ENCODE results near the gene ISOC2.

DNA sequence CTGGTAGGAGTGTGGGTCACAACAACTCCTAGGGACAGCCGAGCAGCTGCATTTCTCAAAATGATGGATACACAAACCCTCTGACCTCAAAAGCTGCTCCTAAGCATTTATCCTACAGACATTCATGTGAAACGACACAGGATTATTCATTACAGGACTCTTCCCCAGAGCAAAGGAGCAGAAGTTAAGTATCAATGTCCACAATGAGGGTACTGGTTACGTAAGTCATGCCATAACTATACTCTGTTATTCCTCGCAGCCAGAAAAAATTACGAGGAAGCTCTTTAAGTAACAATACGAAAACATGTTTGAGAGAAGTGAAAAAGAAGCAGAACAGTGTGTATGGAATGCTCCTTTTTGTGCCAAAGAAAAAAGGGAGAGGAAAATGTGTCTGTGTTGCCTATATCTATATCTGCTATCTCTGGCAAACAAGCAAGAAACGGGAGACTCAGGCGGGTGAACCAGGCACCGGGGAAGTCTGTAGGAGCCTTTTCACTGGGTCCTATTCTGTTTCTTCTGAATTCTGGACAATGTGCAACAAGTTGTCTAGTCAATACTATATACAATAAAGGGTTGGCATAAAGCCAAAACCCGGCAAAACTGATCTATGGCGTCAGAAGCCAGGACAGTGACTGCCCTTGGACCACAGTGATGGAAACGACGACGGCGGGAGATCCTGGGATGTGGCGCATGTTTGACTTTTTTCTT, 1.3 kb downstream of the ISOC2 start:
- TF ChIP-seq, protein P1, sequence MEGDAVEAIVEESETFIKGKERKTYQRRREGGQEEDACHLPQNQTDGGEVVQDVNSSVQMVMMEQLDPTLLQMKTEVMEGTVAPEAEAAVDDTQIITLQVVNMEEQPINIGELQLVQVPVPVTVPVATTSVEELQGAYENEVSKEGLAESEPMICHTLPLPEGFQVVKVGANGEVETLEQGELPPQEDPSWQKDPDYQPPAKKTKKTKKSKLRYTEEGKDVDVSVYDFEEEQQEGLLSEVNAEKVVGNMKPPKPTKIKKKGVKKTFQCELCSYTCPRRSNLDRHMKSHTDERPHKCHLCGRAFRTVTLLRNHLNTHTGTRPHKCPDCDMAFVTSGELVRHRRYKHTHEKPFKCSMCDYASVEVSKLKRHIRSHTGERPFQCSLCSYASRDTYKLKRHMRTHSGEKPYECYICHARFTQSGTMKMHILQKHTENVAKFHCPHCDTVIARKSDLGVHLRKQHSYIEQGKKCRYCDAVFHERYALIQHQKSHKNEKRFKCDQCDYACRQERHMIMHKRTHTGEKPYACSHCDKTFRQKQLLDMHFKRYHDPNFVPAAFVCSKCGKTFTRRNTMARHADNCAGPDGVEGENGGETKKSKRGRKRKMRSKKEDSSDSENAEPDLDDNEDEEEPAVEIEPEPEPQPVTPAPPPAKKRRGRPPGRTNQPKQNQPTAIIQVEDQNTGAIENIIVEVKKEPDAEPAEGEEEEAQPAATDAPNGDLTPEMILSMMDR (IDR thresholded peaks at IDR 0.05; ENCODE audit: poor library complexity) = no peak
- no peak for TF ChIP-seq EZH2phosphoT487 (IDR thresholded peaks at IDR 0.05; ENCODE audit: low read depth, severe bottlenecking, unreplicated experiment)
- TF ChIP-seq EZH2 (IDR thresholded peaks at IDR 0.05; ENCODE audit: borderline replicate concordance) = no peak

All from hepatocyte (in vitro differentiated cells).